ENCODE results near the gene FBXL5. TPM values are rescaled to one million over a fixed set of nuclear protein-coding genes. Genes with fewer than 3 reads are reported as not detected.

Gene FBXL5
- total and polyA plus RNA-seq, 9 of the 15 experiments (the other 6 are each of a cell fraction or from before 2014, with no cell fraction given) = 6.0 to 35.2 (median 22.1) TPM

DNA sequence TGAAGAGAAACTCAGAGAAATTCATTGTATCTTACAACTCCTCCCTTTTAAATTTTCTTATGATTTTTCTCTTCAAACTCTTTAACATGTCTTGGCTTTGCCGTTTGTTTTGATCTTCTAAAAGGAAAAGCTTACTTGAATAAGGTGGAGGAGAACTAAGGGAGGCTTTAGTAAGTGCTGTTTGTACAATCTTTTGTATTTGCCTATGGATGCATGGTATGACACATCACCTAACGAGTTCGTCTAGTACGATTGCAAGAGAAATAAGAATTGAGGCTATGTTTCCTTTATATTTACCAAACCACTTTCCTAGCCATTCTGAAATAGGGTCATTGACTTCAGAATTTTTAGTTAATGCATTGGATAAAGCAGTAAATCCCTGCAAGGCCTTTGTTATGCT lies 39.3 kb upstream of the FBXL5 start:
- no peaks in the 10 kb centered on the region for H3K79me2 ChIP-seq (ENCODE audit: control insufficient read depth, insufficient read depth, low read length)
- no peak overlapping the region for H3K4me2 ChIP-seq (ENCODE audit: insufficient read depth, low read length)
- TF ChIP-seq NR2C1 (IDR thresholded peaks at IDR 0.05) (no peak), NR2C1 (tag; IDR thresholded peaks at IDR 0.05) (no peak), ZNF212 (CRISPR knock-in tag; IDR thresholded peaks at IDR 0.05) (no peak), RBM17 (IDR thresholded peaks at IDR 0.05; ENCODE audit: borderline replicate concordance, low read depth, low read length) (no peak), HLTF (IDR thresholded peaks at IDR 0.05) (no peak), NCOR1 (IDR thresholded peaks at IDR 0.05) (no peak), ZBTB8A (IDR thresholded peaks at IDR 0.05; ENCODE audit: partially characterized antibody) (no peak)
- CTCF ChIA-PET (ENCODE audit: low intra/inter-chr PET ratio) = no interaction called here
- POLR2A ChIA-PET = no interaction called here
- no peak overlapping the region for H3K9ac ChIP-seq (ENCODE audit: insufficient read depth in 1 of 2, low read depth in 2 of 2, low read length in 2 of 2)
- FAIRE-seq = no peak
- BruUV-seq (replicated peaks) = no TSS peak
- WGBS (ENCODE audit: insufficient coverage, low coverage, missing lambda C conversion rate) = 5% methylated on average over 4 of the region's 4 CpGs
- no peak for ATAC-seq
- no peak overlapping the region for H3K4me3 ChIP-seq
- no peak overlapping the region for H3K27ac ChIP-seq (ENCODE audit: extremely low read depth, low read depth, low read length)
- no peak overlapping the region for H2AFZ ChIP-seq (ENCODE audit: low read depth, low read length)
- intact Hi-C loops (cut with micrococcal nuclease) = no loop called here
- no peaks in the 10 kb centered on the region for H3K36me3 ChIP-seq (ENCODE audit: control insufficient read depth, insufficient read depth, low read length)
- no peaks in the 10 kb centered on the region for H3K9me1 ChIP-seq (ENCODE audit: control insufficient read depth, insufficient read depth, low read length)
- H3K9me3 ChIP-seq (replicated peaks; ENCODE audit: control insufficient read depth, insufficient read depth, low read depth, low read length) = peaks cover 3% of the 10 kb centered on the region; the same call in 1 of the 2 replicates
- no peaks in the 10 kb centered on the region for H3K4me1 ChIP-seq (replicated peaks in 1 of 2; ENCODE audit: control insufficient read depth in 2 of 2, insufficient read depth in 2 of 2, low read length in 2 of 2)
- DNase-seq (ENCODE audit: extremely low read depth in 1 of 4, low spot score in 3 of 4) = no peak
- H4K20me1 ChIP-seq (replicated peaks; ENCODE audit: control insufficient read depth, insufficient read depth, low read length) = no peaks in the 10 kb centered on the region
- in situ Hi-C loops (cut with MboI) = no loop called here
- H3K27me3 ChIP-seq (ENCODE audit: control insufficient read depth in 2 of 2, insufficient read depth in 2 of 2, low read length in 2 of 2) = peaks cover 8 to 12% of the 10 kb centered on the region in 2 experiments; a peak in 4 of 5 replicates

DNA sequence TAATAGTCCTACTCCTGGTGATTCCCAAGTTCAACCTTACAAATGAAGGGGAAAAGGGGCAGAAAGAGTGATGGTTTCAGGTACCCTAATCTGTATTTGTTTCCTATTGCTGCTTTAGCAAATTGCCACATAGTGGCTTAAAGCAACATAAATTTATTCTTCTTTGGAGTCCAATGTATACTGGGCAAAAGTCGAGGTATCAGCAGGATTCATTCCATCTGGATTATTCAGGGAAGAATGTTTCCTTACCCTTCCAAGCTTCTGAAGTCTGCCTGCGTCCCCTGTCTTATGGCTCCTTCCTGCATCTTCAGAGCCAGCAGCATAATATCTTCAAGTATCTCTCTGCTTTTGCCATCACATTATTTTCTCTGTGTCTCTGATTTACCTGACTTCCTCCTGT lies 37.4 kb upstream of the FBXL5 start:
- TF ChIP-seq PURB (CRISPR knock-in tag; IDR thresholded peaks at IDR 0.05; ENCODE audit: low read depth) = no peak
- Histone ChIP-seq H3K4me3 (no peak overlapping the region), H2AFZ (ENCODE audit: low read depth, low read length) (no peak overlapping the region), H3K79me2 (ENCODE audit: control insufficient read depth, insufficient read depth, low read length) (no peaks in the 10 kb centered on the region), H3K36me3 (ENCODE audit: control insufficient read depth, insufficient read depth, low read length) (peaks cover 6% of the 10 kb centered on the region; the same call in 1 of the 3 replicates), H3K9ac (ENCODE audit: insufficient read depth in 1 of 2, low read depth in 2 of 2, low read length in 2 of 2) (no peak overlapping the region), H3K27ac (ENCODE audit: extremely low read depth, low read depth, low read length) (no peak overlapping the region), H3K9me3 (replicated peaks; ENCODE audit: control insufficient read depth, insufficient read depth, low read depth, low read length) (no peaks in the 10 kb centered on the region; the same call in 1 of the 2 replicates), H3K4me1 (replicated peaks in 1 of 2; ENCODE audit: control insufficient read depth in 2 of 2, insufficient read depth in 2 of 2, low read length in 2 of 2) (no peaks in the 10 kb centered on the region), H3K9me1 (ENCODE audit: control insufficient read depth, insufficient read depth, low read length) (no peaks in the 10 kb centered on the region), H3K4me2 (ENCODE audit: insufficient read depth, low read length) (no peak overlapping the region), H3K27me3 (ENCODE audit: control insufficient read depth in 2 of 2, insufficient read depth in 2 of 2, low read length in 2 of 2) (peaks cover 8 to 12% of the 10 kb centered on the region in 2 experiments; a peak in 4 of 5 replicates), H4K20me1 (replicated peaks; ENCODE audit: control insufficient read depth, insufficient read depth, low read length) (no peaks in the 10 kb centered on the region)
- in situ Hi-C loops (cut with MboI) (no loop called here), intact Hi-C loops (cut with micrococcal nuclease) (no loop called here)
- no TSS peak for BruUV-seq (replicated peaks)
- DNase-seq (ENCODE audit: extremely low read depth in 1 of 4, low spot score in 3 of 4) (no peak), ATAC-seq (no peak), FAIRE-seq (no peak)
- ChIA-PET CTCF (ENCODE audit: low intra/inter-chr PET ratio) (no interaction called here), POLR2A (no interaction called here)
- 23% methylated on average over 2 of the region's 2 CpGs for WGBS (ENCODE audit: insufficient coverage, low coverage, missing lambda C conversion rate)
